HG03575 (cell line): ENCODE results near the gene MEGF6.

Experiments used
- ATAC-seq: cut with Tn5 transposase; IDR thresholded peaks from one replicate; pipeline ENCODE4 v1.9.1; 2021; ENCODE audit not compliant: unreplicated experiment, insufficient number of reproducible peaks, low FRiP score; ENCODE audit errors: extremely low read depth

The MEGF6 gene

DNA sequence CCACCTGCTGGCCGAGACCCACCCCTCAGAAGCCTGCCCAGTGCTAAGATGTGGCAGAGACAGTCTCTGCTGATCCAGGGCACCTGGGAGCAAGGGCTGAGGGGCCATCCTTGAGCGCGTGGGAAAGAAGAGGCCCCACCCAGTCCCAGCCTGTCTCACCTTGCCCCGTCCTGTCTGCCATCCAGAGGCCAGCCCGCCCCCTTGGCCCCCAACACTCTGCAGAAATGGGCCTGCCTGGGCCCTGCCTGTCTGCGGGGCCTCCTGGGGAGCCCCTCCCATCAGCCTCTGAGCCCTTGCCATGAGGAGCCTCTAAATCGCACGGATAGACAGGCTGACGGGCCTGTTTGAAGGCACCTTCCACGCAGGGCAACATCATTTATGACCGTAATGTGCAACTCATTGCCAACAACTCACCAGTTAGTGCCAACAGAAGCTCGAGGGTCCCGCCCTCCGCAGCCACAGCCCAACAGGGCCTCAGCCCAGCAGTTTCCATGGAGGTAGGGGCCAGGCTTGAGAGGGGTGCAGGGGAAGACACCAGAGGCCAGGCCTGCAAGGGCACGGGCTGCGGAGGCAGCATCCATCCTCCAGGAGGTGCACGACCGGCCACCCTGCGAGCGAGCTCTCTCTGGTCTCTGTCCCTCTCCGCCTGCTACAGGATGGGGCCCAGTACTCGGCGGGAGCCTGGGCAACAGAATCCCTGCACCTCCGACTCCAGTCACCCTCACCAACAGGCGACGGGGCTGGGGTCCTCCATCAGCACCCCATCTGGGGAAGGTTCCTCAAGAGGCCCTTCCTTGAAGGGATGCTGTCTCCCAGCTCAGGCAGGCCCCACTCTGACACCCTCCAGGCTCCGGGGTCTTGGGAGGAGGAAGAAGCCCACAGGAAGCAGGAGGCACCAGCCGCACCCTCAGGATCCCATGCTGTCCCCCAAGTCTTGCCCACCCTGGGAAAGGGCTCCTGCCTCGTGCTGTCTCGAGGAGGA, 78.0 kb downstream of the MEGF6 start:
- ATAC-seq, result no peak

DNA sequence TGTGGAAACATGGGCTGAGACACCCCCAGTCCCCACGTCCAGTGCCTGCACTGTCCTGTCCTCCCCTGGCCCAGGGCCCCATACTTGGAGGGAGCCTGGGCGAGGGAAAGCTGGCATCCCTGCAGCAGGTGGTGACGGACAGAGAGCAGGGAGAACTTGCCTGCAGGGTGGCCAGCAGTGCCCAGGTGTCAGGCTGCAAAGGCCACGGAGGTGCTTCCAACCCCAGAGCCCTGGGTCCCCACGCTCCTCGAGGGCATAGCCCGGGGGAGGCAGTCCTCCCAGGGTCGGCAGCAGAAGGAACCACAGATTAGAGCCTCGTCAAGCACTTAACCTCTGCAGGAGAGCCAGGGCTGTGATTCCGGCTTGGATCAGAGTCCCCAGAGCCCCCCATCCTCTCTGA, 79.4 kb downstream of the MEGF6 start:
- ATAC-seq, result no peak

DNA sequence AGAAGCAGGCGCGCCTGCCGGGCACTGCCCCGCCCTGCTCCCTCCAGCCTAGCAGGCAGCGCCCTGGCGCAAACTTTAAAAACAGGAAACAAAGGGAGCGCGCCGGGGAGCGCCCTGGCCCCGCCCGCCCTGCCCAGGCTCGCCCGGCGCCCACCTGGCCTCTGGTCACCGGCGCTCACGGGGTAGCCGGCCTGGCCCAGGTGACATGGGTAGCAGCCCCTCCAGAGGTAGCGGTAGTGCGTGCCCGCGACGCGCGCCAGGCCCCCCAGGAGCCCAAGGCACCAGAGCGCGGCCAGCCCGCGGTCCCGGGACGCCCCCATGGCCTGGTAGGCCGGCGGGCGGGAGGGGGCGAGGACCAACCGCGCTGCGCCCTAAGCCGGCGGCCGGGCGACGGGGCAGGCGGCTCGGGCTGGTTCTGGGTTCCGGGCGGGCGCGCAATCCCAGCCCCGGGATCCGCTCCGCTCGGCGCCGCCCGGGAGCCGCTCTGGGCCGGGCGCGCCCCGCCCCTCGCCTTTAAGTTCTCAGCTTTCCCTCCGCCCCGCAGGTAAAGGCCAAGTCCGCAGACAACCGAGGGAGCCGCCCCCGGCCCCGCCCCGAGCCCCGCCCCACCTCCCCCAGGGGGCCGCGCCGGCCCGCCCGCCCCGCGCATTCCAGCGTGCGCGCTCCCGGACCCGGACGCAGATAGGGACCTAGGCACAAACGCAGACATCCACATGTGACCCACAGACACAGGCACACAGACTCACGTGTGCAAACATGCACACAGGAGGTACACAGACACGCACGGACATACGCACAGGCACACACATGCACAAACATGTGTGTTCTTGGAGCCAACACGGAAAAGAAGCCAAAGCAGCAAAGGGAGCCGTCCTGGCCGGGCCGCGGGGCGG, 80.1 kb downstream of the MEGF6 start:
- ATAC-seq, result no peak

DNA sequence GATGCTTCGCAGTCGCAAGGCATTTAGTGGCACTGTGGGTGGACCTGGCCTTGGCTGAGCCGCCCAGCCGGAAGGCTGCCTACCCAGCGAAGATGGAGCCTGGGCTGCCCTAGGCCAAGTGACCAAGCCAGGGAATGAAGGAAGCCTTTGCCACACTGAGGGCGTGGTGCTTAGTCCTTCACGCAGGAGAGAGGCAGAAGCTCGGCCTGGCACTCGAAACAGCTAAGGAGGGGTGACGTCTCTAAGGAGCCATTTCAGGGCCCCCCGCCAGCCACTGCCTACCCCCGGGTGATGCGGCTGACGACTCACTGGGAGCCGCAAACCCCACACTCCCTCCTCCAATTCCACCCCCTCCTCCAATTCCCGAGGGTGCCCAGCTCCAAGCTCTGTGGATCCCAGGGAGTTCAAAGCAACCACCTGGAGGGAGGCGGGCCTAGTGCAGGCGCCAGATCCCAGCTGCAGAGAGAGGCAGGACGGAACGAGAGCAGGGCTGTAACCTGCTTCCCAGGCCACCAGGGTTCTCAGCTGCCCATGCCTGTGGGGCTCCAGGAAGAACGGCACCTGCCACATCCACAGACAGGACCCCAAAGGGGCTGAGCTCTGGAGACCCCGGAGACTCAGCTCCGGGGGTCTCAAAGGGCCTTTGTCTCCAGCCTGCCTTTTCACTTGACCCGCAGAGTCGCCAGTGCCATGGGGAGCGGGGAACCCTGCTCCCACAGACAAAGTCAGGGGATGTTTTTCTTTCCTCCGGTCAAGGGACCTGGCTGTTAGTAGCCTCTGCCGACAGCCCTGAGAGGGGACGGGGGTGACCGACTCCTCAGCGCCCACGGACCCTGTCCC, 81.0 kb downstream of the MEGF6 start:
- ATAC-seq, result no peak

DNA sequence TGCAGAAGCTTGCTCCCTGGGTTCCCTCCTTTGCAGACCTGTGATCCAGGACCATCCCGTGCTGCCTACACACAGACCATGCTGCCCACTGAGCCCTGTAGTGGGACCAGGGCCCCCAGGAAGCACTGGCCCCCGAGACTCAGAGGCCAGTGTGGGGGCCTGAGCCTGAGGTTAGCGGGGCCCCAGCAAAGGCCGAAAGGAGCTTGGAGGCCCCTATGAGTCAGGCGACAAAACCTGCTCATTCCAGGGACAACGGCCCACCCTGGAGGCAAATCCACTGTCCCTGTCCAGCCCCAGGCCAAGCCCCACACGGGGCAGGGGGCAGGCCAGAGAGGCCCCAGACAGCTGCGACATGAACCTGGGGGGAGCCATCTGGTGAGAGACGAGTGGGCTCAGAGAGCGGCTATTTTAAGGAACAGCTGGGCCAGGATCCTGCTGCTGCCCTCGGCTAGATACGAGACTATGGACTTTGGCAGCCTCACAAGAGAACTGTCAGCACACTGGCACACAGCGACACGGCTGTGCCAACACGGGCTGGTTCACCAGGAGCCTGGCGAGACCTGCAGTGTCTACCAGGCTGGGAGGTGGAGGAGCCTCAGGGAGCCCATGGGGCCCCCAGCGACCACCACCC, 82.1 kb downstream of the MEGF6 start:
- ATAC-seq, result no peak

DNA sequence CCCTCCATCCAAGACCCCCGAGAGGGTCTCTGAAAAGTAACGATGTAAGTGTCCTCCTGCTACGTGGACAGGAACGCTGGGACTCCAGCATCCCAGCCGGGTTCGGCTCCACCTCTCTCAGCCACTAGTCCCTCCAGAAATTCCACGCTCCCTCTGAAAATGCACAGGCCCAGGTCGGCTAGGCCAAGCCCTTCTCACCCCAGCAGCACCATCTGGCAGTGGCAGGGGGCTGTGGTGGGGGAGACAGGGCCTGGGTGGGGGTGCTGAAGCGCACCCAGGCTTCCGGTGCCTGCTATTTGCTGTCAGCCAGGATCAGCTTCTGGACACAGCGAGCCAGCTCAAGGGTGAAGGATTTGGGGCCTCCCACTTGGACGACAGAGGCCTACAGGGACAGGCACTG, 83.5 kb downstream of the MEGF6 start:
- no peak for ATAC-seq

DNA sequence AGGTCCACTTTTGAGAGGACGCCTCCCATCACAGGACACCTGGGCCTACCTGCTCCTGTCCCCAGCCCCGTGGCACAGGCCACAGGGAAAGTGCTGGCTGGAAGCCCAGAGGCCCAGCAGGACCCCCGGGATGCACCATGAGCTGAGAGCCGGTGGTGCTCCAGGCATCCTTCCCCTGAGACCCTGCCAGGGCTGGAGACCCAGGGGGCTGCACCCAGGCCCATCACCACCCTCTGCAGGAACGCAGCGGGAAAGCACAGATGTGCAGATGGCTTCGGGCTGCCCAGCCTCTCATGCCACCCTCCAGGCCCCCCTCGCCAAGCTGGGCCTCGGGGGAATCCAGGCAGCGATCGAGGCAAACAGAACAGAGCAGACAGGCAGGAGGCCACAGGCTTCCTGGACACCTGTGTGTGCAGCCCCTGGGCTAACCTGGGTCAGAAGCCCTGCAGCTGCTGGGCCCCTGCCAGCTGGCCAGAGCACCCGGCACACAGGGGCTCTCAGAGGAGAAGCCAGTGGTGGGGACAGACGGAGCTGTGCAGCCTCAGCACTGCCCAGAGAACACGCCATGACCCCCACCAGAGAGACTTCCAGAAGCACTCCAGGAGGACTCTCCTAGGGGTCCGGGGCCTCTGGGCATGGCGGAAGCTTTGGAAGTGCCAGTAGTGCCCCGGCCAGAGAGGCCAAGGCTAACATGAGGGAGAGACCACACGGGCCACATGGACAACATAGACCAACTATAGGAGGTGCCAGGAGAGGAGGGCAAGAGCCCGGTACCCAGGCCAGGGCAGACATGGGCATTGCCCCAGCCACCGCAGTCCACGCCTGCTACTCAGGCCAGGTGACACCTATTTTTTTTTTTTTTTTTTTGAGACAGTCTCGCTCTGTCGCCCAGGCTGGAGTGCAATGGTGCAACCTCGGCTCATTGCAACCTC, 85.5 kb downstream of the MEGF6 start:
- ATAC-seq, result no peak

DNA sequence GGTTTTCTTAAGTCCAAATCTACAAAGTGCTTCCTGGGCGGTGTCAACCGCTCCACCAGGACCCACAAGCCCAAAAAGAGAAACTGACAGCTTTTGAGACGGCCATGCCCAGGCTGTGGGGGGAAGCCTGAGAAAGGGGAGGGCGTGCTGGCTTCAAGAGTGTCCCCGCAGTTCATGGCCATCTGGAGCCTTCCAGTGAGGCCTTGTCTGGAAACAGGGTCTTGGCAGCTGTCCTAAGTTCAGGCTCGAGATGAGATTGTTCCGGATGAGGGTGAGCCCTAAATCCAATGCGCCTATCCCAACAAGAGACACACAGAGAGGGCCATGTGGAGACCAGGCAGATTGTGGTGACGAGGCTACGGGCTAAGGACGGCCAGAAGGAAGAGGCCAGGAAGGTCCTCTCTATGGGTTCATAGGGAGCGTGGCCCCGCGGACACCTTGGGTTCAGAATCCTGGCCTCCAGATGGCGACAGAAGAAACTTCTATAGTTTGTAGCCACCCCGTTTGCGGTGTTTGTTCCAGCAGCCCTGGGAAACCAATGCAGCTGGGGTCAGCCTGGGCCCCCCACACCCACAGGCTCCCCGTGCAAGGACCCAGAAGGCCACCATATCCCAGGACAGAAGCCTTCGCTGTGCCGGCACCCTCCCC, 86.6 kb downstream of the MEGF6 start:
- no peak for ATAC-seq

DNA sequence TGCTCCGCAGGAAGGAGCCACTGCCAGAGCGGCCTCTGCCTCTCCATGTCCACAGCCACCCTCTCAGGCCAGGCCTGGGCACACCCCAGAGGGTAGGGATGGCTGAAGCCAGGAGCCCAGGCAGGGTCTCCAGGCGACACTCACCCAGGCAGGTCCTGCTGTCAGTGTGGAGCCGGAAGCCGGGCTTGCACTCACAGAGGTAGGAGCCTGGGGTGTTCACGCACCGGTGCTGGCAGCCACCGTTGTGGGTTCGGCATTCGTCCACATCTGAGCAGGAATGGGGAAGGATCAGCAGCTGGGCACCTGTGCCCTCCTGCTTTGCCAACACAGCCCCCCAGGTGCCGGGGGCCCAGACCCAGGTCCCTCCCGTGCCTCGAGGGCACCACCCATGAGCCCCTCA, 87.3 kb downstream of the MEGF6 start:
- ATAC-seq, result no peak

DNA sequence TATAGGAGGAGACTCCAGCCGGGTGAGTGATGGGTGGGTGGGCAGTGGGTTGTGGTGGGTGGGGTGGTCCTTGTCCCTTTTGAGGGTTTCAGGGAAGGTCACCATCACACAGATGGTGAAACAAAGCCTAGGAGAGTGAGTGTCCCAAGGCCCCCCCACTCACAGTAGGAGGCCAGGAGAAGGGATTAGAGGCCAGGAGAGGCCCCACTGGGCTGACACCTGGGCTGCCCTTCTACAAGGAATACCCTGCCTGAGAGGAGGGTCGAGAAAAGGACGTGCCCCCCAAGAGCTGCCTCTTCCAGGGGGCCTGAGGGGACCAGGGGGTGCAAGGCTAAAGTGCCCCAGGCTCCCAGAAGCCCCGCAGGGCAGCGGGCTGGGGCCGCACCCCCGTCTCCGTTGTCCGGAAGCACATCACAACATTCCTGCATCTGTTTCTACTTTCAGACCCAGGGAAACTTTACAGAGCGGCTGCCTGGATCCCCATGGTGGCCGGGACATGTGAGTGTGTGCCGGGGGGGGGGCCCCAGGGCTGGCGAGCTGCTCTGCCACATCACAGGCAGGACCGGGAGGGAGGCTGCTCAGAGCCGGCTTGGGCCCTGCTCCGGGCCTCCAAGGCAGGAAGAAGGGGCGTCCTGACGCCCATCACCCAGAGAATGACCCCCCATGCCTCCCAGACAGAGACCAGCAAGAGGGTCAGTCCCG, 88.6 kb downstream of the MEGF6 start:
- ATAC-seq, result no peak

DNA sequence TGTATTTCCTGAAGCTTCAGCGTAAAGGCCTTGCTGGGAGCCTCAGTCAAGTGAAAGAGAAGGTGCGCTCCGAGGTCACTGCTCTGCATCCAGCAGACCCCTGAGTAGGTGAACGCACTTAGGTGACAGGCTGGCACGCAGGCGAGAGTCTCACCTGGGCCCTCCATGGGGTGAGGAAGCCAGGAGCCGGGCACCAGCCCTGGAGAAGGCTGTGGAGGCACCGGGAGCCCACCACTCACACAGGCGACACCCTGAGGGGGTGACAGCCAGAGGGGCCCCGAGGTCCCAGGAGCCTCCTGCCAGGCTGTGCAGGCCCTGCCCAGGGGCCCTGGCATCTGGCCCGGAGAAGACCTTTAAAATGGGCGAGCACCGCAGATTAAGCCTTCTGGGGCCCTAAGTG, 89.2 kb downstream of the MEGF6 start:
- ATAC-seq, result no peak

DNA sequence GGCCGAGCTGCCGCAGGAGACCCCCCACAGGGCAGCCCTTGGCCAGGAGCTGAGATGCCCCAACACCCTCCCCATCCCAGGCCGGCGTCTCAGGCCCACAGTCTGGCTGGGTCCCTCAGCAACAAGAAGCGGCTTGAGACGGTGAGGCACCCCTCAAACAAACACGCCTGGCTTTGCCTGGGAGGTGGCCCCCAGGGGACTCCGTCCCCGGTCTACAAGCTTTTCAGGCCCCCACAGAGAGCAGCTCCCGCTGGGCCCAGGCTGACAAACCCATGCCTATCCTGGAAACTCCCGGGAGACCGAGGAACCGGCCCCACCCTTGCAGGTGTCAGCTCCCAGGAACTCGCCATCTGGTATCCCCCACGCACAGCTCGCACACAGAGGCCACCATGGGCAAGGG, 89.9 kb downstream of the MEGF6 start:
- ATAC-seq, result no peak

DNA sequence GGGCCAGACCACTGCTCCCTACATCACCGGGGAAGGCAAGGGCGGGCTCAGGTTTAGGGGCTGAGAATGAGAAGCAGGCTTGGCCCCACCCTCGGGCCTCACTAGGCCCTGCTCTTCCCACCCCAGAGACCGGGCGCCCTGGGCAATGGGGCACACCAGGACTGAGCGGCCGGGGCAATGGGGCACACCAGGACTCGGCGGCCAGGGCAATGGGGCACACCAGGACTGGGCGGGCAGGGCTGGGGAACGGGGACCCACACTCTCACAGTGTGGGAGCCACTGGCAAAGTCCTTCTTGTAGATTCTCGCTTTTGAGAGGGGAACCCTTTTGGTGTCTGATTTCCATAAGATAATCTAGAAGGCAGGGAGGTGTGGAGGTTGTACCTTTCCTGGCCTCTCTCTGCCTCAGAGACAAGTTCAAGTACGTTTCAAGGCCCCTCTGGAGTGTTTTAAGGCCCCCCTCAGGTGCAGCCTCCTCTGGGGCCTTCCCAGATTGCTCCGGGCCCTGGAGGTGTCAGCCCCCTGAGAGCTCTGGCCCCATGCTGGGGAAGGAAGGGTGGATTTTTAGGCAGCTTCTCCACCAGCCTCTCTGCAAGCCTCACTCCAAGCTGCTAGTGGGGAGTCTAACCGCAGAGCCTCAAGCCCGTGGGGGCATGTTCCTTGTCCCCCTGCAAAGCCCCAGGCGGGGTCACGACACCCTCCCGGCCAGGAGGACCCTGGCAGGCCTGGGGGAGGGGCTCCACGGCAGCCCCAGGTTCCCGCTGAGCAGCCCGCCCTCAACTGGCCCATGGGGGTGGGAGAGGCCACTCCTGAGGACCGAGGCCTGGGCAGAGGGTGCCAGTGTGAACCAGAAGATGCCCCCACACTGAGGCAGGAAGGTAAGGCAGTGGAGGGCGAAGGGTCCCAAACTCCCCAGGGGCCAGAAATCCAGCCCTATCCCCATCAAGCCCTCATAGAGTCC, 90.6 kb downstream of the MEGF6 start:
- no peak for ATAC-seq

DNA sequence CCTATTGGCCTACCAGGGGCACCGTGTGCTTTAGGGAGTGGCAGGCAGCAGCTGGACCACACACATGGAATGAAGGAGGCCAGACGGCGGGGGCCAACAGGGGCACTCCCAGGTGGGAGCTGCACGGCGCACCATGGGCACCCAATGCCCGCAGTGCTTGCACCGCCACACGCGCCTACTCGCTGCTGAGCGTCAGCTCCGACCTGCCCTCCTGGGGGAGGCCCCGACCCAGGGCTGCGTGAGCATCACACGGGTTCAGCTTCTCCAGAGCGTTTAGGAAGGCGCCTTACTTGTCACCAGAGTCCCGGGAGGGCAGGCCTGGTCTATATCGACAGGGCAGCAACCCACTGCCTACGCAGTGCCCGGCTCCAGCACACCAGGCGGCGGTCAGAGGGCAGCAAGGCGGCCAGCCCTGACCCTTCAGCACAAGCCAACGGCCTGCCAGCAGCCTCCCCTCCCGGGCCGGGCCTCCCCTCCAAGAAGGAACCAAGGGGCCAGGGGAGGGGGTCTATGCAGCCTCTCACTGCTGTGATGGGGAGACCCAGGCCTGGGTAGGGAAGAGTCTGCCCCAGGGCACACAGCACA, 91.9 kb downstream of the MEGF6 start:
- ATAC-seq, result no peak

DNA sequence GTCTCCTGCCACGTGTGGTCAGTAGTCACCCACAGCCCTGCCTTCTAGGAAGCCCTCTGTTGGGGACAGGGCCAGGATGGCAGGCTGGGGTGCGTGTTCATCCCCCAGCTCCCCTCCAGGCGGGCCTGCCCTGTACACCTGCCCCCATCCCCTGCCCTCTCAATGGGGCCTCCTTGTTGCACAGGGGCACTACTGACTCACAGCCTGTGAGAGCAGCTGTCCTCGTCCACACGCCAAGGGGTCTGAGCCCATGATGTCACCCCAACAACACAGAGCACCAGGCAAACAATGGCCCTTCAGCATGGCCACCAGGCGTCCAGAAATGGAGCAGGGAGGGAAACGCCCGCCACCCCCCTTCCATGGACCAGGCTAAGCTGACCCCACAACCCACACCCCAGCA, 92.6 kb downstream of the MEGF6 start:
- no peak for ATAC-seq
